ENCODE data around the gene DLGAP1.

Gene DLGAP1

GRCh38 chr18:4405965-4406364 lies 49.1 kb downstream of the DLGAP1 start:
- no peaks in the 10 kb centered on the region for H3K9me3 ChIP-seq (ENCODE audit: control insufficient read depth, insufficient read depth, low read depth, low read length)
- H3K4me1 ChIP-seq (ENCODE audit: control insufficient read depth, insufficient read depth, low read length), result no peaks in the 10 kb centered on the region
- POLR2A ChIA-PET, result no interaction called here
- no peak overlapping the region for H3K4me3 ChIP-seq (ENCODE audit: low read depth, low read length)
- H3K27ac ChIP-seq (ENCODE audit: extremely low read depth, low read depth, low read length), result no peak overlapping the region
- no peaks in the 10 kb centered on the region for H3K36me3 ChIP-seq (ENCODE audit: control insufficient read depth in 2 of 2, insufficient read depth in 1 of 2, low read length in 2 of 2)
- no peak for TF ChIP-seq ZNF629 (tag by site-specific recombination; IDR thresholded peaks at IDR 0.05)
- TF ChIP-seq ZNF121 (tag by site-specific recombination; IDR thresholded peaks at IDR 0.05), result no peak
- TF ChIP-seq SALL2 (tag by site-specific recombination; IDR thresholded peaks at IDR 0.05; ENCODE audit: borderline replicate concordance), result no peak
- TF ChIP-seq, protein P1, sequence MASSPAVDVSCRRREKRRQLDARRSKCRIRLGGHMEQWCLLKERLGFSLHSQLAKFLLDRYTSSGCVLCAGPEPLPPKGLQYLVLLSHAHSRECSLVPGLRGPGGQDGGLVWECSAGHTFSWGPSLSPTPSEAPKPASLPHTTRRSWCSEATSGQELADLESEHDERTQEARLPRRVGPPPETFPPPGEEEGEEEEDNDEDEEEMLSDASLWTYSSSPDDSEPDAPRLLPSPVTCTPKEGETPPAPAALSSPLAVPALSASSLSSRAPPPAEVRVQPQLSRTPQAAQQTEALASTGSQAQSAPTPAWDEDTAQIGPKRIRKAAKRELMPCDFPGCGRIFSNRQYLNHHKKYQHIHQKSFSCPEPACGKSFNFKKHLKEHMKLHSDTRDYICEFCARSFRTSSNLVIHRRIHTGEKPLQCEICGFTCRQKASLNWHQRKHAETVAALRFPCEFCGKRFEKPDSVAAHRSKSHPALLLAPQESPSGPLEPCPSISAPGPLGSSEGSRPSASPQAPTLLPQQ (tag by site-specific recombination; IDR thresholded peaks at IDR 0.05), result no peak
- TF ChIP-seq ZNF26 (tag by site-specific recombination; IDR thresholded peaks at IDR 0.05), result no peak
- no peak for TF ChIP-seq ZNF157 (tag by site-specific recombination; IDR thresholded peaks at IDR 0.05)
- no peak for TF ChIP-seq GLI2 (tag by site-specific recombination; IDR thresholded peaks at IDR 0.05; ENCODE audit: borderline replicate concordance, low read depth)
- TF ChIP-seq ZNF530 (tag by site-specific recombination; IDR thresholded peaks at IDR 0.05; ENCODE audit: low read depth), result no peak
- no peak for TF ChIP-seq ZBTB10 (tag by site-specific recombination; IDR thresholded peaks at IDR 0.05)
- no peak for TF ChIP-seq ZFP69B (tag by site-specific recombination; IDR thresholded peaks at IDR 0.05)
- CTCF ChIA-PET, result no interaction called here

DNA sequence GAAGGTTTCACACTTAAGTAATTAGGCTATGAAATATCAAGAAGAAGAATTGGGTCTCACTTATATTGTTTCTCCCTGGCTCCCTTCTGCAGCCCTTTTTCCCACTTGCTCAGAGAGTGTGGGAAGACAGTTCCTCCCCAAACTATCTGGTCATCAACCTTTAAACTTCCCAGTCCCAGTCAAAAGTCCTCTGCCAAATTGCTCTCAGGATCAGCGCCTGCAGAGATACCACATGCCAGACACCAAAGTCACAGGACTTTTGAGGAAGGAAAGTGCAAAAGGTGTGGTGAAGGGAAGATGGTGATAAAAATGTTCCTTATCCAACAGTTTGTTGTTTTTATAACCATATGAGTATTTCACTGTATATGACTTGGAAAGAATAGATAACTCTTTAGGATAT lies 51.3 kb downstream of the DLGAP1 start:
- no peaks in the 10 kb centered on the region for H3K36me3 ChIP-seq (ENCODE audit: control insufficient read depth in 2 of 2, insufficient read depth in 1 of 2, low read length in 2 of 2)
- H3K9me3 ChIP-seq (ENCODE audit: control insufficient read depth, insufficient read depth, low read depth, low read length), result no peaks in the 10 kb centered on the region
- H3K27ac ChIP-seq (ENCODE audit: extremely low read depth, low read depth, low read length), result no peak overlapping the region
- CTCF ChIA-PET, result no interaction called here
- POLR2A ChIA-PET, result no interaction called here
- no peak overlapping the region for H3K4me3 ChIP-seq (ENCODE audit: low read depth, low read length)
- TF ChIP-seq ZNF211 (tag by site-specific recombination; IDR thresholded peaks at IDR 0.05; ENCODE audit: low read depth) (no peak), ZNF394 (tag by site-specific recombination; IDR thresholded peaks at IDR 0.05; ENCODE audit: borderline replicate concordance) (no peak), KLF1 (tag by site-specific recombination; IDR thresholded peaks at IDR 0.05) (no peak), ZXDB (tag by site-specific recombination; IDR thresholded peaks at IDR 0.05) (no peak), KLF10 (tag by site-specific recombination; IDR thresholded peaks at IDR 0.05) (no peak), YY1 (tag by site-specific recombination; IDR thresholded peaks at IDR 0.05) (no peak), HOXD13 (CRISPR knock-in tag; IDR thresholded peaks at IDR 0.05; ENCODE audit: borderline replicate concordance) (no peak), ZNF426 (tag by site-specific recombination; IDR thresholded peaks at IDR 0.05) (no peak), ZNF529 (tag by site-specific recombination; IDR thresholded peaks at IDR 0.05; ENCODE audit: insufficient replicate concordance) (no peak), ZNF544 (tag by site-specific recombination; IDR thresholded peaks at IDR 0.05) (no peak), SCRT2 (tag by site-specific recombination; IDR thresholded peaks at IDR 0.05) (no peak), ZEB2 (tag by site-specific recombination; IDR thresholded peaks at IDR 0.05) (no peak), ZNF292 (tag by site-specific recombination; IDR thresholded peaks at IDR 0.05; ENCODE audit: borderline replicate concordance, low read depth) (no peak)
- TF ChIP-seq, protein P2, sequence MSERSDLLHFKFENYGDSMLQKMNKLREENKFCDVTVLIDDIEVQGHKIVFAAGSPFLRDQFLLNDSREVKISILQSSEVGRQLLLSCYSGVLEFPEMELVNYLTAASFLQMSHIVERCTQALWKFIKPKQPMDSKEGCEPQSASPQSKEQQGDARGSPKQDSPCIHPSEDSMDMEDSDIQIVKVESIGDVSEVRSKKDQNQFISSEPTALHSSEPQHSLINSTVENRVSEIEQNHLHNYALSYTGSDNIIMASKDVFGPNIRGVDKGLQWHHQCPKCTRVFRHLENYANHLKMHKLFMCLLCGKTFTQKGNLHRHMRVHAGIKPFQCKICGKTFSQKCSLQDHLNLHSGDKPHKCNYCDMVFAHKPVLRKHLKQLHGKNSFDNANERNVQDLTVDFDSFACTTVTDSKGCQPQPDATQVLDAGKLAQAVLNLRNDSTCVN (tag by site-specific recombination; optimal IDR thresholded peaks at IDR 0.05), result no peak
- TF ChIP-seq, protein P3, sequence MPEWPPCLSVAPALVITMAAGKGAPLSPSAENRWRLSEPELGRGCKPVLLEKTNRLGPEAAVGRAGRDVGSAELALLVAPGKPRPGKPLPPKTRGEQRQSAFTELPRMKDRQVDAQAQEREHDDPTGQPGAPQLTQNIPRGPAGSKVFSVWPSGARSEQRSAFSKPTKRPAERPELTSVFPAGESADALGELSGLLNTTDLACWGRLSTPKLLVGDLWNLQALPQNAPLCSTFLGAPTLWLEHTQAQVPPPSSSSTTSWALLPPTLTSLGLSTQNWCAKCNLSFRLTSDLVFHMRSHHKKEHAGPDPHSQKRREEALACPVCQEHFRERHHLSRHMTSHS (tag by site-specific recombination; IDR thresholded peaks at IDR 0.05), result no peak
- TF ChIP-seq, protein P4, sequence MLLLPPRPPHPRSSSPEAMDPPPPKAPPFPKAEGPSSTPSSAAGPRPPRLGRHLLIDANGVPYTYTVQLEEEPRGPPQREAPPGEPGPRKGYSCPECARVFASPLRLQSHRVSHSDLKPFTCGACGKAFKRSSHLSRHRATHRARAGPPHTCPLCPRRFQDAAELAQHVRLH (tag by site-specific recombination; IDR thresholded peaks at IDR 0.05), result no peak
- no peaks in the 10 kb centered on the region for H3K4me1 ChIP-seq (ENCODE audit: control insufficient read depth, insufficient read depth, low read length)
